GM19455 (cell line): ENCODE results near the gene ANO3.
"Not testable (repeated sequence)": the region's sequence is repeated elsewhere in the genome, so short reads cannot be mapped to it uniquely, and the experiment has no call there.

Experiments used
- ATAC-seq: cut with Tn5 transposase; IDR thresholded peaks from one replicate; pipeline ENCODE4 v1.9.1; 2021; ENCODE audit not compliant: unreplicated experiment

The ANO3 gene

DNA sequence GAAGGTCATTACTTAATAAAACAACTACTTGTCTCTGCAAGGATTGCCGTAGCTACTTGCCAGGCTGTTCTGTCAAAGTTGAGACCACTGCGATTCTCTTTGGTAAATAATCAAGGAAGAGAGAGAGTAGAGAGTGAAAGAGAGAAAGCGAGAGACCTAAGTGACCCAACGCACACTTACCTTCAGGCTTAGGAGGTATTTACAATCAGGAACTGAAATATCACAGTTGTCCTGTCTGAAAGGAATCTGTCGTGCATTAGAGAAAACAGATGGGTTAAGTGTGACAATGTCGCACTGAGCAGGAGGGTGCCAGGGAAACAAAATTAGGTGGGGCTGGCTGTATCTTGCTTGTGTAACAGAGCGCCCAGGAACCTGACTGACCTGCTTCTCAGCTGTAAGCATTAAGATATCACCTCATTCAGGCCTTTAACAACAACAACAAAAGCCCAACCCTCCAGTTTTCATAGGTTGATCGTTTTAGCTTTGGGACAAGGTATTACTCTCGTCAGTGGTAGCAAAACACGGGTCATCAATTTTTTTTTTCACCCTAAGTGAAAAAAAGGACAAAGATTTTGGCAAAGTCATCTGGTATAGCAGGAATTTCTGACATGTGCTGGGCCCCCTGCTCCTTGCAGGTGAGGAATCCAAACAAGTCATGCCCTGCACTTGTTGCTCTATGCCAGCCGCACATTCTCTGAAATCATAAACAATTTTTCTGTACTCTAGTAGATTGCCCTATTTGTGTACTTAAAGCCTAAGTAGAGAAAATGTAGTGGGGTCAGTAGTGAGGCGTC is 240.1 kb downstream of the ANO3 start, which contains the start of gene MUC15:
TSS of gene MUC15 (minus strand) at position 403 of the 794 bp plus-strand sequence. CDS start 5,169 bp downstream, outside the sequence.
- no peak for ATAC-seq

DNA sequence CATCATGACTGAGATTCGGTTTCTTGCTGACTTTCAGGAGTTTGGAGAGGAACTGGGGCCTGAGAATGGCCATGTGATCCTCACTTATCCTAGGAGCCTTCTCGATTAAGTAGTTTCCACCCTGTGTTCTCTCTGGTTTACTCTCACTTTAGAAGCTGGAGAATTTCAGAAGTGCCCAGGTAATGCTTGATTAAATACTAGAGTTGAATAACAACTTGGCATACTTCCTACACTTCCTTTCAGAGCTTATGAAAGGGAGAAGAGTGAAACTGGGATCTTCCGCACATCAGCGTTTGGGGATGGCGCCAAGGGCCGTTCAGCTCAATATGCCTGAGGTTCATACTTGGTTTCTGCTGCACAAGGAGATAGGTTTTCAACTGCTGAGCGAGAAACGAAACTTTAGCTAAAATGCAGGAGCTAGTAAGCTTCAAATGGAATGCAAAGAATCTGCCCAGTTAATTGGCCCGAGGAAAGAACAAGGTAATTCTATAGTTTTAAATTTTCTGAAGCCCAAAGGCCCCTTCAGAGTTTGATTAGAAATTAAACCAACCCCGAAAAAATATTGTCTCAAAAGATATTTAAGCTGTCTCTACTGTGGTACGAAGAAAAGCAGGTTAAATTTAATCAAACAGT is 241.0 kb downstream of the ANO3 start:
- ATAC-seq: no peak

DNA sequence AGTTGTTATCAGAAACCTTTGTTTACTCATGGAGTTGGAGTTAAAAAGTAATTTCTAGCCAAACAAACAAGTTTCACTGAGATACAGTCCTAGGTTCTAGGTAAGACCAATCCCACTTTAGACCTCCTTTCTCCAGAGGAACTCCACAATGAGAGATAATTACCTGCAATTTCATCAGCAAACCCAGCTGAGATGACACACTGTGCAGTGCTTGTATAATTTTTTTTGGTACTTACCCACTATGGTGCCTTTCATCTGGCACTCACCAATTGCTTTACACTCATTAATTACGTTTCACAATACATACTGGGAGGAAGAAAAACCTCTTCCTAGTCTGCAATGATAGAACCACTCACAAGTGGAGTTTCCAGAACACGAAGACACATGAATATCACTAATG is 242.0 kb downstream of the ANO3 start:
- no peak for ATAC-seq

DNA sequence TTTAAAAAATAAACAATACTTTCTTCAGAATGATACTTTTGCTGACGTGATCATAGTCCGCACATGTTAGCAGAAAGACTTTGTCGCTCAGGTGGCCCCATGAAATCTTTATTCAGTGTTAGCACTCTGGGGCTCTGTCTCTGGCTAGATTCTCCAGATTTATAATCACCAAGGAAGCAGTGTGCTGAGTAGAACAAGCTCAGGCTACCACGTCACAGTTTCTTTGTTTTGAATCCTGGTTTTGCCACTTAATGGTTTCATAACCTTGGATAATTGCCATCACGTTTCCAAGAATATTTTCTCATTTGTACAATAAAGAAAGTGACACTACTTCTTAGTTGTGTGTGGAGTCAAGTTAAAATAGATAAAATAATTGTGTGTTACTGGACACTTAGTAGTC is 244.0 kb downstream of the ANO3 start:
- no peak for ATAC-seq

DNA sequence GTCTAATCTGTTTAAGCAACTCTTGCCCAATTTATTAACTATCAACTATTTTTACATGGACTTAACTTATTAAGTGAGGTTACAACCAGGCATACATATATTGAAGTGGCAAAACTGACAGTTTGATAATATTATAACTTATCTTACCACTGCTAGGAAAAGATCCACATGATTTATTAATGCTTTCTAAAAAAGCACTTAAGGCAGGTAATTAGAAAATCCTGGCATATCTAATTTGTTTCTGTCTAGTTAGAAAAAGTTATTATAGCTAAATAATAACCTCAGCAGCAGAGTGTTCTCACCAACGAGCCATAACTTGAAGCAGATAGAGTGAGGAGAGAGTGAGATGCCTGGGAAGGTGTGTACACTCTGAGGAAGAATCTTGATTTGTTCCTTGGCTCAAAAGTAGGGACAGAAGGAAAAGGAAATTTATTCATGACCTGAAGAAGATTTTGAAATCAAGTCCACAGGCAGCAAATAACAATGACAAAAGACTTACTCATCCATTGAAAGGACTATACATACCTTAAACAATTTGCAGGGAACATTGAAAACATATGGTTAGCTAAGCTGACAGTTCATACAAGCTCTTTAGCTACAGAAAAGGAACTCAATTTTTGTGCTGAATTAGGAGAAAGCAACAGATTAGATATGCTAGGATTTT is 247.2 kb downstream of the ANO3 start:
- ATAC-seq: no peak

DNA sequence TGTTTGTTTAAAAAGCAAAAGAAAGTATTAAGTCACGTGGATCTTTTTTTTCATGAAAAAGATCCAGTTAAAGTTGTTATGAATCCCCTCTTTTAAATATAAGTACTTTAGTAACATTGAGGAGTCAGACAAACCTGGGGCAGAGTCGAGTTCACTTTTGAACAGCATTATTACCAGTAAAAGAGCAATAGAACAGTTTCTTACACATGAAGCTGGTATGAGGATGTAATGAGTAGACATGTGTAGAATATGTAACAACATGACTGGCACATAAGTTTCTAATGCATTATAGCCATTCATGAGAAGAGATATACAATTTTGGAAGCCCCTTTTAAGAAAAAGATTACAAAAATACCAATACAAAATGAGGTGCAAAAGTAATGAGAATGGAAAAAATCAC is 247.8 kb downstream of the ANO3 start:
- no peak for ATAC-seq

DNA sequence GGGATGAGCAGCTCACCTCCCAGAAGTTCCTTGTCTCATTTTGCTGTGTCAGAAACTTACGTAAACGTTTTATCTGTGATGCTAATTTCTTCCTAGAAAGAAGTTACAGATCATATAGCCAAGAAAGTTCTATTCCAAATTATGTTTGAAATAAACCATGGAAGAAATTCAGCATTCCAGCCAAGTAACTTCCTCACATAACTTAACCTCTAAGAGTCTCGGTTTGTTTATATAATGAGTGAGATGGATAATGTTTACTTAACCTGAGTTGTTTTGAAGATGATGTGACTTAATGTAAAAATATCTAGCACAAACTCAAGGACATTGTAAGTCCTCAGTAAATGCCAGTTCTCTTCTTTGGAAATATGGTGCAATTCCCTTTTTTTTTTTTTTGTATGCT is 249.0 kb downstream of the ANO3 start:
- no peak for ATAC-seq

DNA sequence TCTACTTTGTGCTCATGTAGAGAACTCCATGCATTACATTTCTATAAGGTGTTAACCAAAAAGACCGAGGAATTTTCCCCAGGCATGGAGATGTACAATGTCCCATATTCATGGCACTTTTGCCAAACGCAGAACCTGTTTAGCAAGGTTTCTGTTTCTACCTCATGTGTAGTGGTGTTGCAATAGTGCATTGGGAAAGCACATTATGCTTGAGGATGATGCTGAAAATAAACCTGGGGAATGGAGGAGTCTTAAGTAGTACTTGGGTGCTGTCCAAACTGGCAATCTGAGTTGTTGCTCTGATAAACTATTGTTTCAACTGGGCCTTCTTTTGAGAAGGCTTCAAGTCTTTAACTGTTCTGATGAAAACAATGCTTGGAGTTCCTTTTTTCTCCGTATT is 251.6 kb downstream of the ANO3 start:
- ATAC-seq: no peak

DNA sequence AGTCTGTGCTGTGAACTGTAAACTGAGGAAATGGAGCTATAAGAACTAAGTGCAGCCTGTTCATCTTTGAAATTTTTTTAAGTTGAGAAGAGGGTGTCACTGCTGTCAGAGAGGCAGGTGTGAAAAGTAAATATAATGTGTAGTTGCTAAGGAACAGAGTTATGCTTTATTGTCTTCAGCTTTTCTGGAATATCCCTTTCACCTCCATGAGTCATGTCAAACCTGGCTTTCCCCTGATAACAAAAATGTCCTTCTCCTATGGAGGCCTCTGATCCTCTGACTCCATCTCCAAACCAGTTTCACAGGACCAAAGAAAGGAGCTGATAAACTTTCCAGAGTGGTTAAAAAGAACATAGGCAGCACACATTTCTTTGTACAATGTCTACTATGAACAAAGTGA is 252.9 kb downstream of the ANO3 start:
- ATAC-seq: no peak

DNA sequence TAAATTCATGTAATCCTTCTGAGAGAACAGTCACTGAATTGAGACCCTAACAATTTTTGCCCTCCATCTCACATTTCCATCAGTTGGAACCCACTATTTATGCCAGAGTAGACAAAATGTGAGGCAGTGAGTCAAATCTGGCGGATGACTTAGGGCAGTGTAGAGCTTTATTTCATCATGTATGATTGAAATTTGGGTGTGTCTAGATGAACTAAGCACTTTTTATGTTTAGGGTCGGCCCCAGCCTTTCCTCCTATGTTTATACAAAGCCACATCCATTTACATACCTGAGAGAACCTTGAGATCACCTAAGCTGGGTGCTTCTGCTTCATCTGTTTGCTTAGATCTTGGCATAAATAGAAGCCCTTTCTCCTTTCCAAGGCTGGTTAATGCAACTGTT is 255.1 kb downstream of the ANO3 start:
- no peak for ATAC-seq

DNA sequence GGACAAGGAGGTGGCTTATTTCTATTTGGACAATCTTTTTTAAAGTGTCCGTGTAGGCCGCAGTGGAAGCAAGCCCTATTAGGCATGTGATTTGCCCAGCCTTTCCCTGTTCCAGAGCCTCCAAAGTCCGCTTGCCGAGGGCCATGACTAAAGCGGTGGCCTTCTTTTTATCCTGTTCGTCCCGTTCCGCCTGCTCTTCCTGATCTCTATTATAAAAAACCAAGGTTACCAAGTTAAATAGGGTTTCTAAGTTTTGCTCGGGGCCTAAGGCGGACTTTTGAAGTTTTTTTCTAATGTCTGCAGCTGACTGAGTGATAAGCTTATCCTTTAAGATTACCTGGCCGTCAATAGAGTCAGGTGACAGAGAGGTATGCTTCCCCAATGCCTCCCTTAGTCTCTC is 261.8 kb downstream of the ANO3 start:
- no peak for ATAC-seq

DNA sequence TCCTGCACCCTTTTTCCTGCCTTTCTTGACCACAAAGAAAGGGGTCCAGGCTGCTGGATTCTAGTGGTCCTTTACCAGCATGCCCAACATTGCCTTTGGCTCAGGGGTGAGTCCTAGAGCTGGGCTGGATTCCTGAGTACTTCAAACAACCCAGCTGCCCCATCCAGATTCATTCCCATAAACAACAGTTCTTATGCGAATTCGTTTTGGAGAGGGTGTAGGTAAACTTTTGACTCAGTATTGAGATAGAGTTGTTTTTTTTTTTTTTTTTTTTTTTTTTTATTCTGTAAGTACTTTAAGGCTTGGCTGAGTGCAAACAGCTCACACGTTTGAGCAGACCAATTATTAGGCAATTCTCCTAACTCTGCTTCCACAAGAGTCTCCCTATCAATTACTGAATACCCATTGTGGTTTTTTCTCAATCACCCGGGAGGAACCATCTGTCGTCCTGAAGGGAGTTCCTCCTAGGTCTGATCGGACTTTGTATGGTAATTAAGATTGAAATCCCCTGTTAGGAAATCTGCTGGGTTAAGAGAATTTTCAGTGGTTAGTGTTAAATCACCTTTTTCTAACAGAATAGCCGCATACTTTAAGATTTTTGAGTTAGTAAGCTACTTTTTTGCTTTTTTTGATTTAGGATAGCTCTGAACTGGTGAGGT is 263.4 kb downstream of the ANO3 start:
- ATAC-seq: not testable (repeated sequence)

DNA sequence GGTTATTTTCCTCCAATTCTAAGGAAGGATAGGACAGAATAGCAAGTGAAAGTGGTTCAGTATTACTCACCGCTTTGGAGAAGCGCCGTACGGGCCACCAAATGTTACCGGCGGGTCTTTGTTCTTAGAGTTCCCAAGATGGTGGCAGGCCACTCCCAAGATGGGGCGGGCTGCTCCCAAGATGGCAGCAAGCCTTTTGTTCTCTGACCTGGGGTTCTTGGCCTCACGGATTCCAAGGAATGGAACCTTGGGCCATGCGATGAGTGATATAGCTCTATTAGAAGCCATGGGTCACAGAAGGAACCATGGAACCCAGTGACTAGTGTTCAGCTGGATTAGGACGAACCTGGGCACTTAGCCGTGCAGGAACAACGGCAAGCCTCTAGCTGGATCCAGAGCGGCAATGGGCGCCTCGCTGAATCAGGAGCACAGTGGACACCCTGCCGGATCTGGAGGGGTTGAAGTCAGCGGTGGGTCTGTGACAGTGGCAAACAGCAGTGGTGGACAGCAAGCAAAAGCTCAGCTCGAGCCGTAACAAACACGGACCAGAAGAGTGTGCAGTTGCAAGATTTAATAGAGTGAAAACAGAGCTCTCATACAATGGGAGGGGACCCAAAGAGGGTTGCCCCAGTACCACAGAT is 265.2 kb downstream of the ANO3 start:
- ATAC-seq: not testable (repeated sequence)

DNA sequence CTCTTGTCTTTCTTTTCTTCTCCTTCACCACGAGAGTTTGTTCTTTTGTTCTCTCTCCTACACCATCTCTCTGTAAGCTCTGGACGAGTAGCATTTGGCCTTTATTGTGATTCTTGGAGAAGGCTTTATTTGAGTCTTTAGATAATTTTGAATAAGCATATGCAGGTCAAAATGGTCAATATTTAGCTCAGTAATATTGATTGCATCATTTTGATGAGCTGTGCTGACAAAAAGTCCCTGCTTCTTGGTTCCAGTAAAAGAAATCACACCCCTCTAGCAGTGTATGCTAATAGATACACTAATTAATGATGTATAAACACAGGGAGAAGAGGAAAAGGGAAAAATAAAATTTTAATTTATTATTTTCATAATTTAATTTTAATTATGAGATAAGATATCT is 266.0 kb downstream of the ANO3 start:
- ATAC-seq: no peak

DNA sequence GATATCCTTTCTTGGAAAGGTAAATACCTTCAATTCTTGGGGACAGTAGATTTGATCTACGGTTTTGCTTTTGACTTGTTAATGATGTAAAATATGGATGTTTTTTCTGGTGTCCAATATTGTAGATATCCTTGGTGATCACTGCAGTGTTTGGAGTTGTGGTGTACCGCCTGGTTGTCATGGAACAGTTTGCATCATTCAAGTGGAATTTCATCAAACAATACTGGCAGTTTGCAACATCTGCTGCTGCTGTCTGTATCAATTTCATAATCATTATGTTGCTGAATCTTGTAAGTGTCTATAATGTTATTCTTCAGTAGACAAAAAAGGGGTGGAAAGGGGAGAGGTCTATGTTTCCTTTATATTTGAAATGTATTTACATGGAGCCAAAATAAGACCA is 267.5 kb downstream of the ANO3 start:
- ATAC-seq: no peak

DNA sequence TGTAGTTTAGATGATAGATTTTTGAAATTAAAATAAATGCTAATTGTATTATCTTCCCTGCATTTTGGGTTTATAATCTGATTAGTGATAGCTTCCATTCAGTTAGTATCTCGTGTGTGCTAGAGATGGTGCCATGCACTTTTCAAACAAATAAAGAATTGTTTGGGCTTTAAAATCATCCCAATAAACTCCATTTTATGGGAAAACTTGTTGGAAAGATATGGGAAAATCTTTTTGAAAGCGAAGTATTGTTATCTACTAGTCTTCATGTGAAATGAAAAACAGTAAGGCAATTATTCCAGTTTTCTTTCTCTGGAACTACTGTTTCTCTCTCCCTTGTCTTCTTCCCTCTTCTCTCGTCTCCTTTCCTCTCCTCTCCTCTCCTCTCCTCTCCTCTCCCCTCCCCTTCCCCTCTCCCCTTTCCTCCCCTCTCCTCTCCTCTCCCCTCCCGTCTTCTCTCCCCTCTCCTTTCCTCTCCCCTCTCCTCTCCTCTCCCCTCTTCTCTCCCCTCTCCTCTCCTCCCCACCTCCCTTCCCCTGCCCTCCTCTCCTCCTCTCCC is 268.0 kb downstream of the ANO3 start:
- no peak for ATAC-seq

DNA sequence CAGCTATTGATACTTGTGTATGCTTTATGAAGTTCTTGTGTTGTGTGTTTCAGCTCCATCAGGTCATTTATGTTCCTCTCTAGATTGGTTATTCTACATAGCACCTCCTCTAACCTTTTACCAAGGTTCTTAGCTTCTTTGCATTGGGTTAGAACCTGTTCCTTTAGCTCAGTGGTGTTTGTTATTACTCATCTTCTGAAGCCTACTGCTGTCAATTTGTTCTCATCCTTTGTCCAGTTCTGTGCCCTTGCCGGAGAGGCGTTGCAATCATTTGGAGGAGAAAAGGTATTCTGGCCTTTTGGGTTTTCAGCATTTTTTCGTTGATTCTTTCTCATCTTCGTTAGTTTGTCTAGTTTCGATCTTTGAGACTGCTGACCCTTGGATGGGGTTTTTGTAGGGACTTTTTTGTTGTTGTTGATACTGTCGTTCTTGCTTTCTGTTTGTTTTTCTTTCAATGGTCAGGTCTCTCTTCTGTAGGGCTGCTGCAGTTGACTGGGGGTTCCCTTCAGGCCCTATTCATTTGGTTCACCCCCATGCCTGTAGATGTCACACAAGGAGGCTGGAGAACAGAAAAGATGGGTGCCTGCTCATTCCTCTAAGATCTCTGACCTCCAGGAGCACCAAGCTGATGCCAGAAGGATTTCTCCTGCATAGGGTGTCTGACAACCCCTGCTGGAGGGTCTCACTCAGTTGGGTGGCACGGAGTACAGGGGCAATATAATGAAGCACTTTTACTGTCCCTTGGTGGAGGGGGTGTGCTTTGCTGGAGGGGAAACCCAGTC is 276.0 kb downstream of the ANO3 start:
- peak; percentile 71 for ATAC-seq

DNA sequence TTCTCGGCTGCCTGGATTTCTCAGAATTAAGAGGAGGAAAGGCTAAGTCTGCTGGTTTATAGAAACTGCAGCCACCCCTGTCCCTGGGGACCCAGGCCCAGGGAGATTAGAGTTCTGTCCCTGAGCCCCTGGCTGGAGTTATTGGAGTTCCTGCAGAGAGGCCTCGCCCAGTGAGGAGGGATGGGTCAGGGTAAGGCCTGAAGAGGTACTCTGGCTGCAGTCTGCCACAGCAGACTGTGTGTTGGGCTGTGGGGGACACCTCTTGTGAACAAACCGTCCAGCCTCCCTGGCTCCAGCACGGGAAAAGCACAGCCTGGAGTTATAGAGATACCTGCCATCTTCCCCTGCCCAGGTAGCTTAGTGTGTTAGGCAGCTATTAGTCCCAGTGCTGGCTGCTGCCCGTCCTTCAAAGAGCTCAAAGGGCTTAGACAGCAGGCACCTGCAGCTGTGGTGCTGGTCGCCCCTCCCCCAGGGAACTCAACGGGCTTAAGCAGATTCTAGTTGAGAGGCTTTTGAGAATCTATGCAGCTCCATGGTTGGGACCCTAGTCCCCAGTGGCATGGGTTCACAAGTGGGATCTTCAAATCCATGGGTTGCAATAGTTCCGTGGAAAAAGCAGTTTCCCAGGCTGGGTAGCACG is 276.7 kb downstream of the ANO3 start:
- ATAC-seq: peak; percentile 40

DNA sequence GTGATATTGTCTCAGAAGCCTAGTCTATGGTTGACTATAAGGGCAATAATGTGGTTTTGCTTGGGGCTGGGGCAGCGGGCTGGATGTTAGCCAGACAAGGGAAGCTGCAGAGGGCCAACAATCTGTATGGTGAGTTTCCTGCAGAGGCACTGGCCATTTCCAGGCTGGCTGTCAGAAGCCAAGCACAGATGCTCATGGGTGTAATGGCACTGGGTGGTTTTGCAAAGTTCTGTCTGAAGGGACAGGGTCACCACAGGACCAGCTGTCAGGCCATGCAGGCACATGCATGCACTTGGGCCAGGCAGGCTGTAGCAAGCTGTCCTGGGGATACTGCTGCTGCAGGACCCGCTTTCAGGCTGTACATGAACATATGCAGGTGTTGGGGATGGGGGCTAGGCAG is 281.8 kb downstream of the ANO3 start:
- no peak for ATAC-seq

DNA sequence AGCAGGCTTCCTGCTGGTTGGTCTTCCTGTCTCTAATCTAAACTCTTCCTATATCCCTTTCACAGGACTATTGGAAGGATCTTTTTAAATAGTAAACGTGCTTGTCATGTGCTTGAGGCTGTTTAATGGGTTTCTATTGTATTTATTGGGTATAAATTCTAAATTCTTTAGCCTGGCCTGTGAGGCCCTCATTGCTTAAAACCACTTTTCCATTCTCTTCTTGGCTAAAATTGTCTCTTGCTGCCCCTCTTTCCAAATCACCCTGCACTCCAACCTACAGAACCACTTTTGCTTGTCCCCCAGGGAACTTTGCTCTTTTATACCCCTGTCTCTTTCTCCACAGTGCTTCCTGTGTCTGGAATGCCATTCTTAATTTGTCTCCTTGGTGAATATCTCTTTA is 286.5 kb downstream of the ANO3 start:
- ATAC-seq: no peak
